Measurements from ENCODE around the gene EFCAB7.

DNA sequence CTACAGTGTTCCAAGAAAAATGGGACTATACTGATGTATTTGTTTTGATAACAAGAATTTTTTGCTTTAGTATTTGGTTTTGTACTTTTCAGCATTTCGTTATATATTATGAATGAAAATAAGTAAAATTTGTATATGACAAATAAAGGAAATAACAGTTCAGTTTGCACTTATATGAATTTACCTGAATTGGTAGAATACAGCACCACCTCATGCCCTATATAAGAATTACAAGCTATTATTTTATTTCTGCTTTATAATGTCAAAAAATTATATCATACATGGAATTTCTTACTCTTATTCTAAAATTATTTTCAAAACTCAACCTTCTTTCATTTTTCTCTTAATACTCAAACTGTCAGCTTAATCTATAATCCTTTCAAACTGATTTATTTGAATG lies 14.6 kb downstream of the EFCAB7 start:
- TF ChIP-seq, protein P1, sequence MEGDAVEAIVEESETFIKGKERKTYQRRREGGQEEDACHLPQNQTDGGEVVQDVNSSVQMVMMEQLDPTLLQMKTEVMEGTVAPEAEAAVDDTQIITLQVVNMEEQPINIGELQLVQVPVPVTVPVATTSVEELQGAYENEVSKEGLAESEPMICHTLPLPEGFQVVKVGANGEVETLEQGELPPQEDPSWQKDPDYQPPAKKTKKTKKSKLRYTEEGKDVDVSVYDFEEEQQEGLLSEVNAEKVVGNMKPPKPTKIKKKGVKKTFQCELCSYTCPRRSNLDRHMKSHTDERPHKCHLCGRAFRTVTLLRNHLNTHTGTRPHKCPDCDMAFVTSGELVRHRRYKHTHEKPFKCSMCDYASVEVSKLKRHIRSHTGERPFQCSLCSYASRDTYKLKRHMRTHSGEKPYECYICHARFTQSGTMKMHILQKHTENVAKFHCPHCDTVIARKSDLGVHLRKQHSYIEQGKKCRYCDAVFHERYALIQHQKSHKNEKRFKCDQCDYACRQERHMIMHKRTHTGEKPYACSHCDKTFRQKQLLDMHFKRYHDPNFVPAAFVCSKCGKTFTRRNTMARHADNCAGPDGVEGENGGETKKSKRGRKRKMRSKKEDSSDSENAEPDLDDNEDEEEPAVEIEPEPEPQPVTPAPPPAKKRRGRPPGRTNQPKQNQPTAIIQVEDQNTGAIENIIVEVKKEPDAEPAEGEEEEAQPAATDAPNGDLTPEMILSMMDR (IDR thresholded peaks at IDR 0.05; ENCODE audit: insufficient read depth, low read depth, low read length), result peak; percentile 12
- TF ChIP-seq EZH2 (IDR thresholded peaks at IDR 0.05; ENCODE audit: insufficient read depth, low read length), result no peak

All from astrocyte (in vitro differentiated cells and primary cell).